Stimulated activated CD8-positive, alpha-beta memory T cell treated with anti-CD3 and anti-CD28 coated beads, Interleukin-4, amount 100 ng/mL, for 4 hours (primary cell): ENCODE measurements around the gene CDK12.
"Not testable (repeated sequence)": the region's sequence is repeated elsewhere in the genome, so short reads cannot be mapped to it uniquely, and the experiment has no call there.

ENCODE experiments used
- DNase-seq, 2 donors: peaks; one replicate each; pipeline ENCODE4 v3.0.0-alpha.2; 2020; ENCODE audit warnings: low read depth in 2 of 2, low spot score in 1 of 2

The CDK12 gene

DNA sequence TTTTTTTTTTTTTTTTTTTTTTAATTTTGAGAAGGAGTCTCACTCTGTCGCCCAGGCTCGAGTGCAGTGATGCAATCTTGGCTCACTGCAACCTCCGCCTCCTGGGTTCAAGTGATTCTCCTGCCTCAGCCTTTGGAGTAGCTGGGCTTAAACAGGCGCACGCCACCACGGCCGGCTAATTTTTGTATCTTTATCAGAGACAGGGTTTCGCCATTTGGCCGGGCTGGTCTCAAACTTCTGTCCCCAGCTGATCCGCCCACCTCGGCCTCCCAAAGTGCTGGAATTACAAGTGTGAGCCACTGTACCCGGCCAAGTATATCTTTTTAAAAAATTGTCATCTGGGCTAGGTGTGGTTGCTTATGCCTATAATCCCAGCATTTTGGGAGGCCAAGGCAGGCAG lies 35.6 kb downstream of the CDK12 start:
- not testable (repeated sequence) for DNase-seq

- no peak for DNase-seq
Observed at GRCh38 chr17:39507511-39507910, 46.2 kb downstream of the CDK12 start.

GRCh38 chr17:39508987-39509386 lies 47.7 kb downstream of the CDK12 start:
- no peak for DNase-seq

DNA sequence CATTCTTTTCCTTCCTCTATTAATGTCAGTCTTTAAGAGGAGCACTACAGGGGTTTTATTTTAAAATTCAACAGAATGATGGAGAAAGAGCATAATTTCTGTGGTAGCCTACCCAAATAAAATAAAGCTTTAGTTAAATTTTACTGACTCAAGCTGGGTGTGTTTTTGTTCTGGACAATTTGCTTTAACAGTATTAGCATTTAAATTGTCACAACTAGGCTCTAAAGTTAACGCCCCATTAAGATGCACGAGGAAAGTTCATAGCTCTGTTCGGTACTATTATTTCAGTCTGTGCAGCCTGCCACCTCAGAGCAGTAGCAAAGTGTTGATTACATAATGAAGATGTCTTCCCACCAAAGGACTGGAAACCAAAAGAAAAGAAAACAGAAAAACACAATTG lies 52.0 kb downstream of the CDK12 start:
- no peak for DNase-seq

DNA sequence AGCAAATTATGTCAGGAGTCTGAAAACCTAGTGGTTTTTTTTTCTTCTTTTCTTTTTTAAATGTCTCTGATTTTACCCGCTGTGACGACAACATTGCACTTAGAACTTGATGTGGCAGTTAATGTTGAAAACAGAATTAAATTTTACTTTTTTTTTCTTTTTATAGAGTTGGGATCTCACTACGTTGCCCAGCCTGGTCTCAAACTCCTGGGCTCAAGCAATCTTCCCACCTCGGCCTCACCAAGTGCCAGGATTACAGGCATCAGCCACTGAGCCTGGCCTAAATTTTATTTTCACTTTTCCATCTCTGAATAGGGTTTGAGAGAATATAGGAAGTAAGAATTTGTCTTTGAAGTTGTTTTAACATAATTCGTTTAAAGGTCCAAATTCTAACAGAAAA lies 52.6 kb downstream of the CDK12 start:
- no peak for DNase-seq

- DNase-seq, result no peak
Observed at GRCh38 chr17:39517224-39517623, 55.9 kb downstream of the CDK12 start.

DNA sequence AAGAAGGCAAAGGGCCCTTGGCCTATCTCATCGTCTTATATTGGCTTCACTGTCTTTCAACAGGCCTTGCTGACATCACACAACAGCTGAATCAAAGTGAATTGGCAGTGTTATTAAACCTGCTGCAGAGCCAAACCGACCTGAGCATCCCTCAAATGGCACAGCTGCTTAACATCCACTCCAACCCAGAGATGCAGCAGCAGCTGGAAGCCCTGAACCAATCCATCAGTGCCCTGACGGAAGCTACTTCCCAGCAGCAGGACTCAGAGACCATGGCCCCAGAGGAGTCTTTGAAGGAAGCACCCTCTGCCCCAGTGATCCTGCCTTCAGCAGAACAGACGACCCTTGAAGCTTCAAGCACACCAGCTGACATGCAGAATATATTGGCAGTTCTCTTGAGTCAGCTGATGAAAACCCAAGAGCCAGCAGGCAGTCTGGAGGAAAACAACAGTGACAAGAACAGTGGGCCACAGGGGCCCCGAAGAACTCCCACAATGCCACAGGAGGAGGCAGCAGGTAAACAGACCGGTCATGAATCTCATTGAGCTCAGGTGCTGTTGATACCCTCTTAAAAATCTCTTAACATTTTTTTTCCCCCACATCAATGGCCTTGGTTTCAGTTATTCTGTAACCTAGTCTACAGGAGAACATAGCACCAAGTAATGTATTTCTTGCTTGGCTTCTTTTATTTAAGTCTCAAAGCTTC lies 64.7 kb downstream of the CDK12 start:
- no peak for DNase-seq

DNA sequence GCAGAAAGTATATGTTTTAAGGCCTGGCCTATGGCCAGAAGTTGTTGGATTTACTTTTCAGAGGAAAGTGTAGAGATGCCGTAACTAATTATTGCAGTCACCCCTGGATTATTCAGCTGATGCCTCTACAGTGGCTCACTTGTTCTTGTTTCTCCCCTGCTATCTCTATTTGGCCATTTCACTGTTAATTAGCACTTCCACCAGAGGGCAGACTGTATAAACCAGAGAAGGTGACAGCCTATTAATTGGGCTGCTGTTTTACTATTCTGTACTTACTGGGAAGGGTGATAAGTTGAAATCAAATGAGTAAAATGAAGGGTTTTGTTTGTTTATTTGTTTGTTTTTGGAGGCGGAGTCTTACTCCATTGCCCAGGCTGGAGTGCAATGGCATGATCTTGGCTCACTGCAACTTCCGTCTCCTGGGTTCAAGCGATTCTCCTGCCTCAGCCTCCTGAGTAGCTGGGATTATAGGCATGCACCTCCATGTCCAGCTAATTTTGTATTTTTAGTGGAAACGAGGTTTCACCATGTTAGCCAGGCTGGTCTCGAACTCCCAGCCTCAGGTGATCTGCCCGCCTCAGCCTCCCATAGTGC lies 66.0 kb downstream of the CDK12 start:
- no peak for DNase-seq

- no peak for DNase-seq
Observed at GRCh38 chr17:39529455-39529854, 68.2 kb downstream of the CDK12 start.

- no peak for DNase-seq
Observed at GRCh38 chr17:39530513-39530912, 69.2 kb downstream of the CDK12 start.

GRCh38 chr17:39531252-39531651 lies 70.0 kb downstream of the CDK12 start:
- no peak for DNase-seq

- no peak for DNase-seq
Observed at GRCh38 chr17:39533891-39534290, 72.6 kb downstream of the CDK12 start.

DNA sequence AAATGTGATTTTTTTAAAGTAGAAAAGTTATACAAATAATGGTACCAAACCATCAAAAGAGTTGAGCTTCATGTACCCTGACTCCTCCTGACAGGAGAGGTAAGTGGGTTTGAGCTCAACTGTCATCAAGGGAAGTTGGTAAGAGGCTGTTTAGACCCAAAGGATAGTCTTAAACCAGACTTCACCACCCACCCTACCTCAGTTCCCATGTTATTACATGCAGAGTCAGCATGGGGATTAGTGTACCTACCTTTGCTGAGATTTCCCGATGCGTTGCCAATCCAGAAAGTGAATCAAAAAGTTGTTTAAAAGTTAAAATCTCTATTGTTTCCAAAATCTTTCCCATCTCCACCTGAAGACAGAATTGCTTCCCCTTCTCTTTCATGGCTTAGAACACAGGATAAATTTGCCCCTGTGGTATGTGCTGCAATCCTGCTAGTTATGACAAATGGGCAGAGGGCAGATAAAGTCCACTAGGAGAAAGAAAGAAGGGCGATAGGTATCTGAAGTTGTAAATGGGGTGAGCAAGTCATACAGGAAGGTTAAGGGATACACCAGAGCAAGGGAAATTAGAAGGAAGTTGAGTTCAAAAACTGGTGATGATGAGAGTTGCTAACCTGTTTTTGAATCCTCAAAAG lies 73.6 kb downstream of the CDK12 start:
- no peak for DNase-seq

DNA sequence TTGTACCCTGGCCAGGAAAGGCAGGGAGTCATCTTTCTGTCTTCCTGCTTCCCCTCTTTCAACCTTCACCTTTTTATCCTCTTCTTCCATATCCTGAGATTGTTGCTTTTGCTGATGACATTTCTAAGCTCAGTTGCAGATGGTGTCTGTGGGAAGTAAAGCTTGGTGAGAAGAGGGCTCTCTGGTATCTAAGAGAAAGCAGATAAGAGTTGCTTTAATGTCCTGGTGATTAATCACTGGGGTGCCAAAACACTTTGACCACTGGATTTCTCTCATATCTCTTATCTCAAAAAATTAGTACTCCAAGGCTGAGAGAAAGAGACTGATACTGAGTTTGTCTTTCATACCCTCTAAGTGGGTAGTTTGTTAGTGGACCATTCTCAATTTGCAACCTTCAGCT lies 75.2 kb downstream of the CDK12 start:
- DNase-seq, result no peak

GRCh38 chr17:39537364-39537763 lies 76.1 kb downstream of the CDK12 start:
- DNase-seq, result not testable (repeated sequence)

DNA sequence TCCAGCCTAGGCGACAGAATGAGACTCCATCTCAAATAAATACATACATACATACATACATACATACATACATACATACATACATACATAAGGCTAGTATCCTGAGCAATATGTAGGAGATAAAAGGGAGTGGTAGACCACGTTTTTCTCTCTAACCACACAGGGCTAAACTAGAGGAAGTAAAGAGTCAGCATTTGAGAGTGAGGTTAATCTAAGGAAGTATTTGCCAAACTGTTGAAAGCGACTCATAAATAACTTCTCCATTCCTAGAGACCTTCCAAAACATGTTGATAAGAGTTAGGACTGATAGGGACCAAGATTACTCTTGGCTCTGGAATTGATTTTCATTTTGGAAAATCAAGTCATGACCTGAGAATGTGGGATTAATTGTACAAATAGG lies 77.6 kb downstream of the CDK12 start:
- DNase-seq, result no peak

GRCh38 chr17:39540611-39541010 lies 79.3 kb downstream of the CDK12 start:
- no peak for DNase-seq

GRCh38 chr17:39541652-39542051 lies 80.4 kb downstream of the CDK12 start:
- no peak for DNase-seq

GRCh38 chr17:39543176-39543575 lies 81.9 kb downstream of the CDK12 start:
- DNase-seq, result no peak

- no peak for DNase-seq
Observed at GRCh38 chr17:39543664-39544063, 82.4 kb downstream of the CDK12 start.

DNA sequence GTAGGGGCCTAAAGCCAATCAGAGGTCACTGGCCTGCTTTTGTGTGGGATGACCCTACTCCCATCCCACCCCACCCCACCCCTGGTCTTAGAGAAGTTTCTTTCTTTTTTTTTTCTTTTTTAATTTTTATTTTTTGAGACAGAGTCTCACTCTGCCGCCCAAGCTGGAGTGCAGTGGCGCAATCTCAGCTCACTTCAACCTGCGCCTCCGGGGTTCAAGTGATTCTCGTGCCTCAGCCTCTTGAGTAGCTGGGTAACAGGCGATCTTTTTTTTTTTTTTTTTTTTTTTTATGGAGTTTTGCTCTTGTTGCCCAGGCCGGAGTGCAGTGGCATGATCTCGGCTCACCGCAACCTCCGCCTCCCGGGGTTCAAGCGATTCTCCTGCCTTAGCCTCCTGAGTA lies 83.1 kb downstream of the CDK12 start:
- DNase-seq, result not testable (repeated sequence)

DNA sequence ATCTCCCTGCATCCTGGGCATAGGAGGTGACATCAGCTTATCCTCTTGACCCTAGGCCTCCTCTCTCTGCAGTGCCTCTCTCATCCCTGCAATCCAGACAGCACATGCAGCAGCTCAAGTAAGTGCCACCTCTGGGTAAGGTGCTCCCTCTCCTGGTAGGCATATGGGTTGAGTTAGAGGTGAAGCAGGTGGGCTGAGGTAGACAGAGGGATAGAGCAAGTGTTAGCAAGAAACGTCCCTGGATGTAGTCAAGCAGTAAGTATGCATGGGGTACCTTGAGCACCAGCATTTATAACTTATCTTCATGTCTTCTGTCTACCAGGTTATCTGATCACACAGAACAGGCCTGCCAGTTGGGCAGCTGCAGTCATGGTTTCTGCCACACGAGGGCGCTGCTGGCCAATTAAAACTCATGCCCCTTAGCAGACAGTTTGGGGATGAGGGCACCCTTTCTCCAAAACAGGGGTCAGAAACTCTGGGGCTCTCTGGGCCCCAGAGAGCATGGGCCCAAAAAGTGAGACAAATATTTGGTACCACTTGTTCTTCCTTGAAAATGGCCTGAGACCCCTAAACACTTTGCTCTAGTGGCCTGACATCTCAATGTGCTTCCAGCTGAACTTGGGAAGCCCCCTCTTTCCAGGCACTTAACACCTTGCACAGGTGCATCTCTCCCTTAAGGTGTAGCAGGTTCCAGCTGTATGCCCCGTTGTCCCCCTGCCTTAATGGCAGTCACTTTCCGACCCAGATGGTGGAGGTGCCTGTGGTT lies 86.6 kb downstream of the CDK12 start:
- peak; percentile 41 to 69 for DNase-seq
